Fibroblast of the aortic adventitia (primary cell): ENCODE data around the gene SCN5A. TPM values are rescaled to one million over a fixed set of nuclear protein-coding genes. Genes with fewer than 3 reads are reported as not detected.
"Not testable (repeated sequence)": the region's sequence is repeated elsewhere in the genome, so short reads cannot be mapped to it uniquely, and the experiment has no call there.

ENCODE experiments used
- DNase-seq: peaks from one replicate; pipeline ENCODE4 v3.0.0-alpha.2; 2010; ENCODE audit warnings: low read depth
- H3K4me3 ChIP-seq: 2 replicates; pipeline ENCODE4 v1.5.1; 2011; ENCODE audit warnings: low read depth, mild to moderate bottlenecking, control low read depth, low read length, moderate library complexity
- total RNA-seq: library from RNA; depleted of rRNA; stranded (reverse); fragments of >200 nt; gene quantifications from 2 replicates; pipeline ENCODE4 v1.2.3, GENCODE V29; 2012; ENCODE audit warnings: low replicate concordance
- TF ChIP-seq, protein P1 (sequence below): IDR thresholded peaks from 2 replicates; pipeline ENCODE4 v1.5.1; 2011; ENCODE audit warnings: mild to moderate bottlenecking, low read length, control low read depth, inconsistent platforms; ENCODE audit not compliant: insufficient read depth

Gene SCN5A
- total RNA-seq, 1 donor: 0.99 TPM

- TF ChIP-seq, protein P1, sequence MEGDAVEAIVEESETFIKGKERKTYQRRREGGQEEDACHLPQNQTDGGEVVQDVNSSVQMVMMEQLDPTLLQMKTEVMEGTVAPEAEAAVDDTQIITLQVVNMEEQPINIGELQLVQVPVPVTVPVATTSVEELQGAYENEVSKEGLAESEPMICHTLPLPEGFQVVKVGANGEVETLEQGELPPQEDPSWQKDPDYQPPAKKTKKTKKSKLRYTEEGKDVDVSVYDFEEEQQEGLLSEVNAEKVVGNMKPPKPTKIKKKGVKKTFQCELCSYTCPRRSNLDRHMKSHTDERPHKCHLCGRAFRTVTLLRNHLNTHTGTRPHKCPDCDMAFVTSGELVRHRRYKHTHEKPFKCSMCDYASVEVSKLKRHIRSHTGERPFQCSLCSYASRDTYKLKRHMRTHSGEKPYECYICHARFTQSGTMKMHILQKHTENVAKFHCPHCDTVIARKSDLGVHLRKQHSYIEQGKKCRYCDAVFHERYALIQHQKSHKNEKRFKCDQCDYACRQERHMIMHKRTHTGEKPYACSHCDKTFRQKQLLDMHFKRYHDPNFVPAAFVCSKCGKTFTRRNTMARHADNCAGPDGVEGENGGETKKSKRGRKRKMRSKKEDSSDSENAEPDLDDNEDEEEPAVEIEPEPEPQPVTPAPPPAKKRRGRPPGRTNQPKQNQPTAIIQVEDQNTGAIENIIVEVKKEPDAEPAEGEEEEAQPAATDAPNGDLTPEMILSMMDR: no peak
- no peak overlapping the region for H3K4me3 ChIP-seq
- DNase-seq: no peak
These were observed 74.1 kb downstream of the SCN5A start for GRCh38 chr3:38575279-38575843.

GRCh38 chr3:38574411-38575278 is 74.8 kb downstream of the SCN5A start:
- TF ChIP-seq, protein P1: no peak
- H3K4me3 ChIP-seq: no peak overlapping the region
- DNase-seq: peak; percentile 77

DNA sequence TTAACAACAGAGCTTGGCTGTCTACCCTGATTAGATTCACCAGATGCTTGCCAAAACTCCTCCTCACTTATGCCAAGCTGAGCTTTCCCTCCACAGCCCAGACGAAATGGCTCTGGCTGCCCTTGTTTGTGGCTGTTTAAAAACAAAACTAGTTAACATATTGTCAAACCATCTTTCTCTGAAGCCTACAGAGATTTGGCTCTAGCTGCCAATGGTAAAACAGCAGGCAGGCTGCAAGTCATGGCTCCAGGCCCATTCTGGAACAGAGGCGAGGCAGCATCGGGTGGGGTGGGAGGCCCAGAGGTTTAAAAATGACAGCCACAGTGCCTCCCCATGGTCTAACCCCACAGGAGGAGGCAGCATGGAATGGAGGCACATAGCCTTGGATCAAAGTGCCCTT is 75.9 kb downstream of the SCN5A start:
- TF ChIP-seq, protein P1: no peak
- peak; percentile 25 for DNase-seq
- no peak overlapping the region for H3K4me3 ChIP-seq

DNA sequence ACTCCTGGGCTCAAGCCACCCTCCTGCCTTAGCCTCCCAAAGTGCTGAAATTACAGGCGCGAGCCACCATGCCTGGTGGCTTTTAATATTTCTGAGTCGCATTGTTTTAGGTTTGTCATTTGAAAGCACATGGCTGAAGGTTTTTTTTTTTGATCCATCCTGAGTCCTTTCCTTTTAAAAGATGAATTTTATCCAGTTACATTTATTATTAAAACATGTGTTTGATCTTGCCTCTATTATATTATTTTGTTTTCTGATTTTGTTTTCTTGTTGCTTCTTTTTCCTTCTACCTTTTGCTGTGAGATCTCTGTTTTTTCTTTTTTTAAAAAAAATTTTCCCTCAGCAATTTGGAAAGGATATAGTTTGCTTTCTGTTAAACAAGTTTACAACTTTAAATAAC is 76.4 kb downstream of the SCN5A start:
- no peak overlapping the region for H3K4me3 ChIP-seq
- no peak for DNase-seq
- TF ChIP-seq, protein P1: no peak

- TF ChIP-seq, protein P1: no peak
- DNase-seq: no peak
- no peak overlapping the region for H3K4me3 ChIP-seq
These were observed 82.0 kb downstream of the SCN5A start for GRCh38 chr3:38567498-38567897.

- not testable (repeated sequence) for DNase-seq, H3K4me3 ChIP-seq
These were observed 82.7 kb downstream of the SCN5A start for GRCh38 chr3:38566794-38567193.

DNA sequence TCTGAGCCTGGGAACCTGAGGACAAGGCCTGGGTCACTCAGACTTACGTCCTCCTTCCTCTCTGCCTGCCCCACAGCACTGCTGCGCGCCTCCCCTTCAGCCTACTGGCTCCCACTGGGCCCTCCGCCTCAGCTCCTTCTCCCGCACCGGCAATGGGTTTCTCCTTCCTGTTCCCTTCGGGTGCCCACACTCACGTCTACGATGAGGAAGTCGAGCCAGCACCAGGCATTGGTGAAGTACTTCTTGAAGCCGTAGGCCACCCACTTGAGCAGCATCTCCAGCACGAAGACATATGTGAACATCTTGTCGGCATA is 83.3 kb downstream of the SCN5A start:
- TF ChIP-seq, protein P1: no peak
- H3K4me3 ChIP-seq: no peak overlapping the region
- DNase-seq: no peak
